Stimulated activated CD8-positive, alpha-beta memory T cell treated with anti-CD3 and anti-CD28 coated beads, Interleukin-12 subunit alpha, Interleukin-12 subunit beta, amount 100 ng/mL, for 4 hours (primary cell): ENCODE results near the gene NOTUM.
A peak's percentile ranks its signal among the peaks of the same experiment; 100 is the strongest.
"Not testable (repeated sequence)": the region's sequence is repeated elsewhere in the genome, so short reads cannot be mapped to it uniquely, and the experiment has no call there.

Experiments
- DNase-seq: peaks from one replicate; pipeline ENCODE4 v3.0.0-alpha.2; 2020; ENCODE audit warnings: low read depth

Gene NOTUM

DNA sequence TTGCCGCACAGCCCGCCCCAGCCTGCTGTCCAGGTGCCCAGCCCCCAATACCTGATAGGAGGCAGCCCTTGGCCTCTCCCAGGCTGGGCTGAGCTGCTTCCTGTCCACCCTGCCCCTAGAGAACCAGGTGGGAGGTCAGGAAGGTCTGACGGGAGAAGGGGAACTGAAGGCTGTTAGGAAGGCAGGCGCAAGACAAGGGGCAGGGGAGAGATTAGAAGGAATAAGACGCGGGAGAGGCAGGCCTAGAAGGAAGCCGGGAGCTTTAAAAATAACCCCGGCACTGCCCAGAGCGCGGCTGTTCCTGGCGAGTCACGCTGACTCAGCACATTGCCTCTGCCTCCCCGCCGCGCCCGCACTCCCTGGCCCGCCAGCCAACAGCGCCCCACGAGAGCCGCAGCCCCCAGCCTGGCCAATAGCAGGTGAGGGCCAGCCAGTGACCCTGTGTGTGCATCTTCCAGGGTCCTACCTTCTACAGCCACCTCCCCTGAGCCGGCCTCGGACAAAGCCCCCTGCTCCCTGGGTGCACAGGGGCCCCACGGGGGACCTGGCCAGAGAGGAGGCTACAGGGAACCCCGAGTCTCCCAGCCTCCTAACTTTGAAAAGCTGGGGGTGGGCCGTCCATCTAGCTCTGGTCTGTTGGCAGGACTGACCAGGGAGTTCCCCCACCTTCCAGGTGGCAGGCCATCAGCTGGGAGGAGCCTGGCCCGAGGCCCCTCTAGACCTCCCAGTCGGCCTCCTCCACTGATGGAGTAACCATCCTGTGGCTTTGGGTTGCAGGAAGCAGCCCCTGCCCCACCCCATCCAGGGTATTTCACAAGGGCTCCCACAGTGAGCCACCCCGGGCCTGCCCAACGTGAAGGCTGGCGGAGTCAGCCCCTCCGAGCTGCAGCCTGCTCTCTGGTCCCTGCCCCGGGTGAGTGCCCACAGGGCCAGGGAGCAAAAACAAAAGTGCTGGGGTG, 37.4 kb downstream of the NOTUM start:
- no peak for DNase-seq

DNA sequence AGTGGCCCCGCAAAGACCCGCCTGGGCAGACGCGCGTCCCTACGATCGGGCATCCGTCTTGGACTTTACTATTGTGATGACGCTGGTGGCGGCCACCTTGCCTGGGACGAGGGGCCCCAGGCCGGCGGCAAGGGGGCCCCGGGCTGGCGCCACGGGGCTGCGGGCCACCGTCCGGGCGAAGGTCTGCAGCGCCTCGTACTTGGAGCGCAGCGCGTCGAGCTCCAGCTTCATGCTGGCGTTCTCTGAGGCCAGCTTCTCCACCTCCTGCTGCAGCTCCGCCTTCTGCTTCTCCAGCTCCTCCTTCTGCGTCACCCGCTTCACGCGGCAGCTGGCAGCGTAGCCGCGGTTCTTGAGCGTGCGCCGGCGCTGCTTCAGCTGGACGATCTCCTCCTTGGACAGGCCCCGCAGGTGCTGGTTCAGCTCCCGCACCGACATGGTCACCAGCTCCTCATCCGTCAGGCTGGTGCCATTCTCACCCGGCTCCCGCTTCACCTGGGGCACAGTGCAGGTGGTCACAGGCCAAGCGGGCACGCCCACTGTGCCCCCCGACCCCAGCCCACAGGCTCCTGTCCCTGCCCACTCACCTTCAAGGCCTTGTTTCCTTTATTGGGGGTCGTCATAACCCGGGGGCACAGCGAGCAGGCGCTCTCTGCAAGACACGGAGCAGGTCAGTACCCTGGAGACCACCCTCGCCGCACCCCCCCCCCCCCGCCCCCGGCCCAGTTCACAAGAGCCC, 38.3 kb downstream of the NOTUM start:
- no peak for DNase-seq

DNA sequence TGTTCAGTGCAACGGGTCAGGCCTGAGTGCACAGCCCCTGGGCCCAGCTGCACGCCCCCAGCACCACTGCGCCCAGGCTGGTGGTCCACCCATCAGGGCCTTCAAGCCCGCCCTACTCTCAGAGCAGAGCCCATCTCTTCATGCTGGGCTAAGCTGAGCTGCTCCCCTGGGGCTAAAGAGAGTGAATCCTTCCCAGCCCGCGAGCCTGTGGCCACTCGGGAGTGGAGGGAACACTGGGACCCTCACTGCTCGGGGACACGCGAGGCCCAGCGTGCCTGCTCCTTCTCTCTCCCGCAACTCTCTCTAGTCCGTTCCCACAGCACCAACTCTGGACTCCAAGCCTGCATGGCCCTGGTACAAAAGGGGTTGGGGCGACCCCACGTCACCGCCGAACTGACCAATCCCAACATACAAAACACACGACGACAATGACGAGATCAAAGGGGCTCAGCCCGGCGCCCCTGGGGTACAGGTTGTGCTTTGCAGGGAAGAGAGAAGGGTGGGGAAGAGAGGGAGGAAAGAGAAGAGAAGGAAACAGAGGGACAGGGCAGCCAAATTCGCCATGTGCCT, 38.9 kb downstream of the NOTUM start:
- DNase-seq: no peak

DNA sequence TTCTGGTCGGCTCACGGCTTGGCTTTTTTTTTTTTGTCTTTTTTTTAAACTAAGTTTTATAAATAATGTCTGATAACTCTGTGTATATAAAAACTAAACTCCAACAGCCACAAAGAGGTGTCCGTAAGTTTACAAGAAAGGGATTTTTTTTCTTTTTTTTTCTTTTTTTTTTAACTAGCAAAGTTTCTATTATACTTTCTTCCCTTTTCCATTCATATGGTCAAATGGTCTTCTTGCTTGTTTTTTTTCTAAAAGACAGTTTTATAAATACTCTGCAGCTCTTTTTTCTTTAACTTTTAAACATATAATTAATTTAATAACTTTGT, 39.5 kb downstream of the NOTUM start:
- no peak for DNase-seq

DNA sequence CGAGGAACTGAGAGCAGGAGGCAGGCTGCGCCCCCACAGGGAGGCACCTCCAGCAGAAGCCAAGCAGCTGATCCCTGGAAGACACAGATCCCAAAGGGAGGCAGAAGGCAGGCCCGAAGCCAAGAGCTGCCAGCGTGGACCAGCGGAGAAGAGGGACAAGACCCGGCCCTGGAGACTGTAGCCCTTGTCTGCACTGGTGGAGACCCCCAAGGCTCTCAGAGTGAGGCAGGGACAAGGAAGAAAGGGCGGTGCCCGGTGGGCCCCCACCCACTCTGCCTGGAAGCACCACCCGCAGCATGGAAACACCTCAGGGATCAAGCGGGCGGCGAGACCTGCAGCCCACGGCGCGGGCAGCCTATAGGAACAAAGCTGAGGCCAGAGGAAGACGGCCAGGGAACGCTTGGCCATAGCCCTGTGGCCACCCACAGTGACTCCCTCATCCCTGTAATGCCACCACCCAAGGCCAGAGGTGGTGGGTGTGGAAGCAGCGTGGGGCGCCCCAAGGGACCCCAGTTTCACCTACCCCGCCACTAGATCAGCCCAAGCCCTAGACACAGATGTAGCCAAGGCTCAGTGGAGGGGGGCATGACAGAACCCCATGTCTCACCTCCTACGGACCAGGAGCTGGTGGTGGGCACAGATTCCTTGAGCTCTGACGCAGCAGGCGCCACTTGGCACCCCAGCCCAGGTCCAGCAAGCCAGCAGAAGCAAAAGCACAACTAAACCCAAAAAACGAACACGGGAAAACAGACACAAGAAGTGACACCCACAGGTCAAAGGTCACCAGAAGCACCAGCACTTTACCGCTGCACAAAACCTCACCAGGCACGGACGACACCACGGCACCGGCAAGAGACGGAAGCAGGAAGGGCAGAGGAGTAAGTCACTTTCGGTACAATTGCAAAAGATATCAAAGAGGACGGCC, 40.1 kb downstream of the NOTUM start:
- no peak for DNase-seq

DNA sequence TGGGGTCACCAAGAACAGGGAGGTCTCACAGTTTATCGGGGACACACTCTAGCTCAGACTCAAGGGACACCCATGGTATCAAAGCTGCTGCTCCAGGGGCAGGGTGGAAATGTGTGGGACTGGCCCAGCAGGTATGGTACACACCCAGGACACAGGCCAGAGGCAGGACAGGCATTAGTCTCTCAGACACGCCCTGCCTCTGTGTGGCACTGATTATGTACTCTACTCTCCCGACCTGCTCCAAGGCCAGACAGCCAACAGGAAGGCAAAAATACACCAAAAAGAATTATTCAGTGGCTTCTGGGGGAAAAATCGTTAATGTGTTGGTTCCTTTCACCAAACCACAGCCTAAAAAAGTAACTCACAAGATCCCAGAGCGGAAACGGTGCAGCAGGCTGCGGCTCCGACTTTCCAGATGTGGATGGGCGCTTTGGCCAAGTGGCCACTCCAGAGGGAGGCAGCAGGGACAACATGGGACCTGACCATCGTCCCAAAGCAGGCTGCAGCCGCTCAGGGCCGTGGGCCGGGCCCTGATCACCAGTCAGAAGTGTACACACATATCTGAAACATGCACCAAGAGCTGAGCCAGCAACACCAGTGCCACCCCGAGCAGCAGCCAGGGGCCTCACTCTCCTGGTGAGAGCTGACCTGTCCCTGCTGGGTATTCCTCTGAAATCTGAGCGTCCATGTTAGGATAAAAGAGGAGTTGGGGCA, 42.0 kb downstream of the NOTUM start:
- no peak for DNase-seq

DNA sequence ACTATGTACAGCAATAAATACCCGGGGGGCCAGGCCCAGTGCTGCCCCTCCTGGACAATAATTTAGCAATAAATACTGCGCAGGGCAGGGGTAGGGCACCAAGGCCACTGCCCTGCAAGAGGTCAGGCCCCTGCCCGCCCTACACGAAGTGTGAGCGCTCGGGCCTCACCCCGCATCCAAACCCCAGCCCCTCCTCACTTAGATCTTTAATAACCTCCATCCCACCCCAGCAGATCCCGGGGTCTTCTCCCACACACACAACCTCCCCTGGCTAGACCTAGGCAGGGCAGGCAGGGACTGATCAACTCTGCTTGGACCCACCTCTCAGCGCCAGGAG, 42.7 kb downstream of the NOTUM start:
- DNase-seq: not testable (repeated sequence)

DNA sequence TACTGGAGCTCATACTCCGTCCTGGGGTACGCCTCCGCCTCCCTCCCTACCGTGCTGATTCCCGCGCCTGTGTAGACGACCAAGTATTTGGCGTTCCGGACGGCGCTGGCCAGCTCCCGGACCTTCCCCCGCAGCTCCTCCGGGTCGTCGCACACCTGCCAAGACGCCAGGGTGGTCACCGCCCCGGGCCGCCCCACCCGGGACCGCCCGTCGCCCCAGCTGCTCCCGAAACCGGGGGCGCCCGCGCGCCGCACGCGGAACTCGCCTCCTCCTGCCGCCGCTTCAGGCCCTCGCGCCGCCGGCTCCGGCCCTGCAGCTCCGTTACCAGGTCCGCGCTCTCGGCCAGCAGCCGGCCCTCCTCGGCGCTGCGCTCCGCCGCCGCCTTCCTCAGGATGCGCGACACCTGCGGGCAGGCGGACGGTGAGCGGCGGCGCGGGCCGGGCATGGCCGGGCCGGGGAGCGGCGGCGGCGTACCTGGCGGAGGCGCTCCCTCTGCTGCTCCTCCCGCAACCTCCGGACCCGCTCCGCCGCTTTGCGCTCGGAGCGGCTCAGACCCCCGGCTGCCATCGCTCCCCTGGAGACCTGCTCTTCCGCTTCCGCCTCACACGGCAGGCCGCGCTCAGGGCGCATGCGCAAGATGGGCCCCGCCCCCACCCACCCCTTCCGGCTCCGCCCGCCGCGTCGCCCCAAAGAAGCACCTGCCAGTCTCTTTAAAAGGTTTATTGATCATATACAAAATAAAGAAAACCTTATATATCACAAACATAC, 43.2 kb downstream of the NOTUM start, which contains the start of gene SIRT7:
SIRT7 (minus strand) TSS at position 612 of the 768 bp plus-strand sequence; CDS start at position 567, 45 bp downstream.
- peak; percentile 74 for DNase-seq

DNA sequence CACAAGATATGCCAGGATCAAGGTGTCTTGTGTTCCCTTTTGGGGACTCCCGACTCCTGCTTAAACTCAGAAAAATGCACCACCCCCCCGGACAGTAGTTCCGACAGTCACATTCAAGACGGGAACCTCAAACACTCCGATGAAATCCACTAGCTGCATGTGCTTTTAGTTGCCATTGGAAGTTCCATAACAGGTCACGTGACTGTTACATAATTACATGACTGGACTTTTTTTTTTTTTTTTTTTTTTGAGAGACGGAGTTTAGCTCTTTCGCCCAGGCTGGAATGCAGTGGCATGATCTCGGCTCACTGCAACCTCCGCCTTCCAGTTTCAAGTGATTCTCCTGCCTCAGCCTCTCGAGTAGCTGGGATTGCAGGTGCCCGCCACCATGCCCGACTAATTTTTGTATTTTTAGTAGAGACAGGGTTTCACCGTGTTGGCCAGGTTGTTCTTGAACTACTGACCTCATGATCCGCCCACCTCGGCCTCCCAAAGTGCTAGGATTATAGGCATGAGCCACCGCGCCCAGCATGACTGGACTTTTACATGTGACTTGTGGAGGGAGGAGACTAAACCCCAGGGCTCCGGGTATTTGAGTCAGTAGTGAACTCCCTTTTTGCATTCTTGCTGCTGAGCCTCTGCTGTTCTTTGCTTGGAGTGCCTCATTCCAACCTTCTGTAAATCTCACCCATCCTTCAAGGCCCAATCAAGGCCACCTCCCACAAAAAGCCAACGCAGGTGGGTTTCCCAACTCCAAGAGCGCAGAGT, 44.6 kb downstream of the NOTUM start:
- DNase-seq: no peak

DNA sequence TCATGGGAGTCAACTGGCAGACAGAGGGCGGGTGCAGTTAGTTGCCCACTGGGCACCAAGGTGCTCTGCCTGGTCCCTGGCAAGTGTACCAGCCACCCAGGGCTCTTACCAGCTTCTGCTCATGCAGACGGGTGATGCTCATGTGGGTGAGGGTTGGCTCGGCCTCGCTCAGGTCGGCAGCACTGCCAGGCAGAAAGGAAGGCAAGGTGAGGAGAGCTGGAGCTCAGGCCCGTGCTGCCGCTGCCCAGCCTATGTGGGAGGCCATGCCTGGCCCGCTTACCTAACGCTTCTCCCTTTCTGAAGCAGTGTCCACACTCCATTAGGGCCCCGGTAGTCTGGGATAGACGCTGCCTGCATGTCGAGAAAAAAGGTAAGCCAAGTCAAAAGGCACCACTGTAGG, 45.7 kb downstream of the NOTUM start:
- no peak for DNase-seq

DNA sequence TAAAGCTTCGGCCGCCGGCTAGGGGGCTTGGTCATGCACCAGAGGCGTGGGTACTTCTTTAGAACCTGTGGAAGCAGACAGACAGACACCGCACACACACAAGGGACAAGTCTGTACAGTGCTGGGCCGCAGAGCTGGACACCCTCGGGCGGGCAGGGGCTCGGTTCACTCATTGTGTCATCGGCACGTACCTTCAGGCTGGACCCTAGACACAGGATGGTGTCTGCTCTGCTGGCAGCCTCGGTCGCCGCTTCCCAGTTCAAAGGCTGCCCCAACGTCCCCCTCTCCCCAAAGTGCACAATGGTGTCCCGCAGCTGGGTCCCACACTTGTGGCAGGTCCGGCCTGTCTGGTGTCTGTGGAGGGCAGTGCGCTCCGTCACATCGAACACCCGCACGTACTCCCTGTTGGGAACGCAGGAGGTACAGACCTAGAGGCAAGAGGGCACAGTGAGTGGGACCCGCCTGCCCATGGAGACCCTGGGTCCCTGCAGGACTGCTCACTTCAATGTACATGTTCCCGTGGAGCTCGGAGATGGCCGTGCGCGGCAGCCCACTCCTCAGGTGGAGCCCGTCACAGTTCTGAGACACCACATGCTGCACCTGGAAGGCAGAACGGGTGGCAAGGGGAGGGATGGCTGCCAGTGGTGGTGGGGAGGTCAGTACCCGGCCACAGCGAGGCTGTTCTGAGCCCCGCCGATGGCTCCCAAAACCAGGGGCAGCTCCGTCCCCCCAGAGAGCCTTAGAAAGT, 46.7 kb downstream of the NOTUM start:
- no peak for DNase-seq

DNA sequence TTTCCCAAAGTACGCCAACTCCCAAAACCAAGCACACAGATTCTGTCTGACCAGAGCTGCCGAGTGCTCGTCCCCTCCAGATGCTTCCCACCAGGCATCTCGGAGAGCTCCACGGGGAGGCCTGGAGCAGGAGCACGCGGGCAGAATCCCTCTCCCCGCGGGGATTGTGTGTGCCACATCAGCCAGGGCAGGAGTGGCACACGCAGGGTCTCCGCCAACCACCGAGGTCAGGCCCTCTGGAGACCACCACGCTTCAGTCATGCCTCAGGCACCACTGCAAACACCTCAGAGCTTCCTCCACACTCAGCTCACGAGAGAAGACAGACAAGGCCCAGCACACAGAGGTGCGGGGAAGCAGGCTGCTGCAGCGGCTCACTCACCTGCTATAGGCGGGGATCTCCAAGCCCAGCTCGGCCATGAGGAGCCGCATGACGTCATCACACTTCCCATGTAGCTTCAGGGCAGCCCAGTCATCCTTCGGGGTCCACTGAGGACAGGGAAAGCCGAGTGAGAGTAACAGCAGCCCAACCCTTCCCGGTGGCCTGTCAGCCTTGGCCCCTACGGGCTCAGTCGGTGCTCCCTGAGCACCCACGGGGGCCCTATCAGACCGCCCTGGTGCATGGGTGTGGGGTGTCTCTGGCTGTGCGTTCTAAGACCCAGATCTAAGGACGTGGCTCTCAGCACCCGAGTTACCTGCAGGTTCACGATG, 47.4 kb downstream of the NOTUM start:
- DNase-seq: no peak

DNA sequence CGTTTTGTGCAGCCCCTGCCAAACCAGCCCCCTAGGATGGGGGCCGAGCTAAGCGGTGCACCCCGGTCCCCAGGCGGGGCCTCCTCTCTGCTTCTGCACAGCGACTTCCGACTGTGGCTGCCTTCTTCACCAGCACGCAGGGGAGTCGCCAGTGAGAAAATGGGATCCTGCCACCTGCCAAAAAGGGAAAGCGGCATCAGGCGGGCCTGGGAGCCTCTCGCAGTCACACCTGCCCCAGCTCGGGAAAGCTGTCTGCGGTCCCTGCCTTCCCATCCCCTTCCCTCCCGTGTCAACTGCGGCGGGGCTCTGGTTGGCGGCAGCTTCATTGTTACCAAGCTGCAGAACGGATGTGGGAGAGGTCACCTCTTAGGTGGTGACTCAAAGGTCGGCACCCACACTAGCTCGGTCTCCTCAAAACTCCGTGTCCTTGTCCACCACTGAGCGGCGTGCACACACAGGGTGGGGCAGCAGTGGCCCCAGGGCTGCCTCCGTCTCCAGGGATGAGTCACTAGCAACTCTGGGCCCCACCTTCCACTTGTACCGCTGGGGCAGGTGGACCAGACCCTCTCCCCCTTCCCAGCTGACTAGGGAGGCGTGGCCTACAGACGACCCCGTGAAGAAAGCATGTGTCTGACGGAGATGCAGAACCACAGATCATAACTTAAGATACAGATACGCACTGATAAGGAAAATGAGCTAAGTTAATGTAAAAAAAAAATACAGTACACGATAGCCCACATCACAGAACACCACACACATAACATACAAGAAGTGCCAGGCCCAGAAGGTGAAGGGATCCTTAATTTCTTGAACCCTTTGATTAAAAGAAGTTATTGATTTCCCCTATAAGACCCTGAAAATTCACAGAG, 48.3 kb downstream of the NOTUM start:
- no peak for DNase-seq

DNA sequence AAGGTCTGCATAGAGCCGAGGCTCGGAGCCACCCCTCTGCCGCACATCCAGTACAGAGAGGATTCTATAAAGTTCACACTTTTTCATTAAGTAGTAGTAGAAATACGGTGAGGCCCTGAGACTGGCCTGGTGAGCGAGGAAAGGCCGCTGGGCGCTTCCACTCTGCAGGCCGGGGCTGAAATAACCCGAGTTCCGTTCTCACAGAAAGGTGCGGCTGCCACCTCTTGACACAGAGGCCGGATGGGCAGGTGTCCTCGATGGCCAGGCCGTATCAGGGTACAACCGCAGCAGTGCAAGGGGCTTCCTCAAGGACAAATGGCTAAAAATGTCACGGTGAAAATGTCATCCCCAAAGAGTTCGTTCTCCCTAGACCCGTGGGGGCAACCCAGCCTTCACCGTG, 49.0 kb downstream of the NOTUM start:
- DNase-seq: no peak

DNA sequence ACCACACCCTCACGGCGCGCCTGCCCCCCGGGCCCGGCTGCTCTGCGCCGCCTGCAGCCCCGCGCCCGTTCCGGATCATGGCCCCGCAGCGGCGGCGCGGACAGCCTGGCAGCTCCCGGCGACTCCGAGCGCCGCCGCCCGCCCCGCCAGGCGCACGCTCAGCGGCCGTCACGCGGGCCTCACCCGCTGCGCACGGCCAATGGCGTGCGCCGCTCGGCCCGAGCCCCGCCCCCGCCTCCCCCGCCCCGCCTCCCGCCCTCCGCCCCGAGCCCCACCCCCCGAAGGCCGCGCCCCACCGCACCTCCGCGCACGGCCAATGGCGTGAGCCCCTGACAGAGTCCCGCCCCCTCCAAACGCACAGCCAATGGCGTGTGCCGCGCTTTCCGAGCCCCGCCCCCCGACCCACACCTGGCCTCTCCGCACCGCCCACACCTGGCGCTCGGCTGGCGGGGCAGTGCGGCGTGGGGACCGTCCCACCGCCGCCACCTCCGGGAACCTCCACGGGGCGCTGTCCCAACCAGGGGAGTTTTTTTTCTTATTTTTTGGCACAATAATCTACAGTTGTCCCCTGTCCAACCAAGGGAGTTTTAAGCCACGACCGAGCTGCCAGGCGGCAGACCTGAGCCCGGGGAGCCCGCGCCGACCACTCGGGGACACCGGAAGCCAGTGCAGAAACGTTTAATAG, 49.6 kb downstream of the NOTUM start, which contains the start of gene PCYT2:
PCYT2 (minus strand) TSS at position 123 of the 685 bp plus-strand sequence; CDS start at position 79, 44 bp downstream.
- peak; percentile 86 for DNase-seq

DNA sequence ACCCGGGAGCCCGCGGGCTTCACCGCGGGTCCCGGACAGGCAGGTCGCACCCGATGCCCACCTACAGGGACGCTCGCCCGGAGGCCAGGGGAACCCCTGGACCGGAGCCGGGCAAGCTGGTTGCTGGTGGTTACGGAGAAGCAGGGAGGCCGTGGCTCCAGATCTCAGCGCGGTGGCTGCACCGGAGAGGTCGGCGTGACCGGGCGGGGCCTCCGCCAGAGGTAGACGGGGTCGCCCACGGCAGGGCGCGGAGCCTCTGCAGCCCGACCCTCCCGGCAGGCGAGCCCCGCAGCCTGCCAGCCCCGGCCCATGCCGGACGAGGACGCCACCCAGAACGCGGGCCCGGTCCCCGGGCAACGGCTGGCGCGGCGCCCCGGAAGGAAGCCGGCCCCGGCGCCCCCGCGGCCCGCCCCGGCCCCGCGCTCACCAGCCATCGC, 50.1 kb downstream of the NOTUM start:
- DNase-seq: no peak
